HG03378 (cell line): Measurements from ENCODE around the gene COL13A1.

ENCODE experiments used
- ATAC-seq: cut with Tn5 transposase; IDR thresholded peaks from one replicate; pipeline ENCODE4 v1.9.1; 2021; ENCODE audit warnings: mild to moderate bottlenecking, moderate library complexity; ENCODE audit not compliant: unreplicated experiment

The COL13A1 gene

GRCh38 chr10:70000262-70000661, 198.6 kb downstream of the COL13A1 start:
- ATAC-seq = no peak

GRCh38 chr10:70007116-70007820, 205.6 kb downstream of the COL13A1 start:
- no peak for ATAC-seq
